Panc1 (cell line): Measurements from ENCODE around the gene TARS2.

Source experiments
- CTCF ChIP-seq: fragments of 450-650 bp; IDR thresholded peaks from 2 replicates; pipeline ENCODE4 v1.5.1; 2017; ENCODE audit warnings: mild to moderate bottlenecking
- POLR2AphosphoS5 ChIP-seq: IDR thresholded peaks from 2 replicates; pipeline ENCODE4 v1.6.1; 2012; ENCODE audit warnings: mild to moderate bottlenecking, low read depth, low read length, moderate library complexity
- REST ChIP-seq, 2 experiments: IDR thresholded peaks; 2 replicates each; pipeline ENCODE4 v1.6.1; 2011 to 2012; ENCODE audit warnings: low read depth in 2 of 2, control low read depth in 1 of 2, low read length in 1 of 2, mild to moderate bottlenecking in 1 of 2, moderate library complexity in 1 of 2; ENCODE audit not compliant: insufficient read depth in 1 of 2
- SIN3A ChIP-seq: IDR thresholded peaks from 2 replicates; pipeline ENCODE4 v1.6.1; 2012; ENCODE audit warnings: low read depth, mild to moderate bottlenecking, low read length, moderate library complexity, borderline replicate concordance; ENCODE audit not compliant: insufficient read depth

- TF ChIP-seq REST (IDR thresholded peaks at IDR 0.05; ENCODE audit: insufficient read depth in 1 of 2, low read depth in 2 of 2, low read length in 1 of 2) (no peak), CTCF (no peak), POLR2AphosphoS5 (no peak), SIN3A (no peak)
Measured at GRCh38 chr1:150552911-150553289, 65.7 kb downstream of the TARS2 start.
